ENCODE results near the gene MAN1A1. TPM values are rescaled to one million over a fixed set of nuclear protein-coding genes. Genes with fewer than 3 reads are reported as not detected.

The MAN1A1 gene
- polyA plus RNA-seq, 1 donor from 2014 or later = 4.6 TPM

GRCh38 chr6:119330520-119331113 lies 18.9 kb downstream of the MAN1A1 start:
- Histone ChIP-seq H3K4me3 (ENCODE audit: low read length) (no peak overlapping the region), H3K27ac (ENCODE audit: low read length) (no peak overlapping the region), H3K9me3 (ENCODE audit: low read length) (no peaks in the 10 kb centered on the region), H3K4me2 (ENCODE audit: low read length) (no peak overlapping the region), H3K79me2 (replicated peaks; ENCODE audit: insufficient read depth, low read length) (no peaks in the 10 kb centered on the region), H4K20me1 (ENCODE audit: insufficient read depth) (no peaks in the 10 kb centered on the region), H3K36me3 (ENCODE audit: insufficient read depth, low read length) (no peaks in the 10 kb centered on the region), H3F3A (ENCODE audit: insufficient read depth, low read length, poor library complexity, severe bottlenecking) (no peaks in the 10 kb centered on the region), H3K27me3 (ENCODE audit: insufficient read depth, low read depth, low read length) (no peaks in the 10 kb centered on the region), H3K9me2 (ENCODE audit: insufficient read depth, low read length) (no peaks in the 10 kb centered on the region), H2AFZ (ENCODE audit: low read depth, low read length) (no peak overlapping the region), H3K9ac (ENCODE audit: low read length) (no peak overlapping the region)
- TF ChIP-seq POLR2AphosphoS5 (IDR thresholded peaks at IDR 0.05) (no peak), EZH2 (IDR thresholded peaks at IDR 0.05; ENCODE audit: borderline replicate concordance, insufficient read depth, low read length, poor library complexity, severe bottlenecking) (no peak), REST (IDR thresholded peaks at IDR 0.05; ENCODE audit: borderline replicate concordance) (no peak), RAD21 (conservative IDR thresholded peaks at IDR 0.05) (no peak), CTCF (IDR thresholded peaks at IDR 0.05; ENCODE audit: poor library complexity, severe bottlenecking) (no peak), MXI1 (conservative IDR thresholded peaks at IDR 0.05; ENCODE audit: poor library complexity, severe bottlenecking) (no peak), TAF1 (IDR thresholded peaks at IDR 0.05; ENCODE audit: low read depth) (no peak), EP300 (conservative IDR thresholded peaks at IDR 0.05; ENCODE audit: poor library complexity, severe bottlenecking) (no peak), SMC3 (conservative IDR thresholded peaks at IDR 0.05; ENCODE audit: poor library complexity) (no peak)

GRCh38 chr6:119329794-119330180 lies 19.8 kb downstream of the MAN1A1 start:
- Histone ChIP-seq H3K4me3 (ENCODE audit: low read length) (no peak overlapping the region), H3K9me2 (ENCODE audit: insufficient read depth, low read length) (no peaks in the 10 kb centered on the region), H3K36me3 (ENCODE audit: insufficient read depth, low read length) (no peaks in the 10 kb centered on the region), H3K9ac (ENCODE audit: low read length) (no peak overlapping the region), H2AFZ (ENCODE audit: low read depth, low read length) (no peak overlapping the region), H3K27me3 (ENCODE audit: insufficient read depth, low read depth, low read length) (no peaks in the 10 kb centered on the region), H3F3A (ENCODE audit: insufficient read depth, low read length, poor library complexity, severe bottlenecking) (no peaks in the 10 kb centered on the region), H3K9me3 (ENCODE audit: low read length) (no peaks in the 10 kb centered on the region), H4K20me1 (ENCODE audit: insufficient read depth) (no peaks in the 10 kb centered on the region), H3K27ac (ENCODE audit: low read length) (no peak overlapping the region), H3K4me2 (ENCODE audit: low read length) (no peak overlapping the region), H3K79me2 (replicated peaks; ENCODE audit: insufficient read depth, low read length) (no peaks in the 10 kb centered on the region)
- TF ChIP-seq CTCF (IDR thresholded peaks at IDR 0.05; ENCODE audit: poor library complexity, severe bottlenecking) = no peak
- no peak for TF ChIP-seq TAF1 (IDR thresholded peaks at IDR 0.05; ENCODE audit: low read depth)
- TF ChIP-seq RAD21 (conservative IDR thresholded peaks at IDR 0.05) = no peak
- no peak for TF ChIP-seq EP300 (conservative IDR thresholded peaks at IDR 0.05; ENCODE audit: poor library complexity, severe bottlenecking)
- no peak for TF ChIP-seq POLR2AphosphoS5 (IDR thresholded peaks at IDR 0.05)
- TF ChIP-seq SMC3 (conservative IDR thresholded peaks at IDR 0.05; ENCODE audit: poor library complexity) = no peak
- no peak for TF ChIP-seq MXI1 (conservative IDR thresholded peaks at IDR 0.05; ENCODE audit: poor library complexity, severe bottlenecking)
- no peak for TF ChIP-seq REST (IDR thresholded peaks at IDR 0.05; ENCODE audit: borderline replicate concordance)
- no peak for TF ChIP-seq EZH2 (IDR thresholded peaks at IDR 0.05; ENCODE audit: borderline replicate concordance, insufficient read depth, low read length, poor library complexity, severe bottlenecking)

Data from neural cell (in vitro differentiated cells).